Suppressor macrophage (primary cell): ENCODE results near the gene COL6A2.
"Not testable (repeated sequence)": the region's sequence is repeated elsewhere in the genome, so short reads cannot be mapped to it uniquely, and the experiment has no call there.

Experiments
- DNase-seq, 4 experiments: peaks; one replicate each; pipeline ENCODE4 v3.0.0-alpha.2; 2020 to 2022

COL6A2 gene

GRCh38 chr21:46095083-46095719 is 2.7 kb upstream of the COL6A2 start:
- DNase-seq = no peak

- no peak for DNase-seq
These were observed 1.9 kb upstream of the COL6A2 start for GRCh38 chr21:46095814-46096595.

- DNase-seq = no peak
These were observed 1.1 kb upstream of the COL6A2 start for GRCh38 chr21:46096596-46097335.

- DNase-seq = no peak
These were observed 610 bp downstream of the COL6A2 start for GRCh38 chr21:46098303-46099141.

- DNase-seq = no peak
These were observed 1.6 kb downstream of the COL6A2 start for GRCh38 chr21:46099476-46099875.

GRCh38 chr21:46100020-46100419 is 2.1 kb downstream of the COL6A2 start:
- DNase-seq = no peak

DNA sequence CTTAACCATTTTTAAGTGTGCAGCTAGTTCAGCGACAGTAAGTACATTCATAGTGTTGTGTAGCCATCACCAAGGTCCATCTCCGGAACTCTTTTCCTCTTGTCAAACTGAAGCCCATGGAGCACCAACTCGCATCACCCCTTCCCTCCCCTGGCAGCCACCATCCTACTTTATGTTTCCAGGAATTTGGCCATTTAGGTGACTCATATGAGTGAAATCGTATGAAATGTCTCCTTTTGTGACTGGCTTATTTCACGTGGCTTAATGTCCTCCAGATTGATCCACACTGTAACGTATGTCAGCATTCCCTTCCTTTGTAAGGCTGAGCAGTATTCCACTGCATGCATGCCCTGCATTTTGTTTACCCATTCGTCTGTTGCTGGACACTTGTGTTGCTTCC is 2.5 kb downstream of the COL6A2 start:
- DNase-seq = no peak

GRCh38 chr21:46100906-46101305 is 3.0 kb downstream of the COL6A2 start:
- DNase-seq = no peak

GRCh38 chr21:46104104-46104503 is 6.2 kb downstream of the COL6A2 start:
- no peak for DNase-seq

- not testable (repeated sequence) for DNase-seq
These were observed 9.5 kb downstream of the COL6A2 start for GRCh38 chr21:46107376-46107775.

GRCh38 chr21:46108827-46109312 is 11.0 kb downstream of the COL6A2 start:
- no peak for DNase-seq

- DNase-seq = no peak
These were observed 11.7 kb downstream of the COL6A2 start for GRCh38 chr21:46109313-46110221.

- DNase-seq = no peak
These were observed 12.7 kb downstream of the COL6A2 start for GRCh38 chr21:46110499-46111192.

GRCh38 chr21:46111193-46111571 is 13.3 kb downstream of the COL6A2 start:
- DNase-seq = no peak

DNA sequence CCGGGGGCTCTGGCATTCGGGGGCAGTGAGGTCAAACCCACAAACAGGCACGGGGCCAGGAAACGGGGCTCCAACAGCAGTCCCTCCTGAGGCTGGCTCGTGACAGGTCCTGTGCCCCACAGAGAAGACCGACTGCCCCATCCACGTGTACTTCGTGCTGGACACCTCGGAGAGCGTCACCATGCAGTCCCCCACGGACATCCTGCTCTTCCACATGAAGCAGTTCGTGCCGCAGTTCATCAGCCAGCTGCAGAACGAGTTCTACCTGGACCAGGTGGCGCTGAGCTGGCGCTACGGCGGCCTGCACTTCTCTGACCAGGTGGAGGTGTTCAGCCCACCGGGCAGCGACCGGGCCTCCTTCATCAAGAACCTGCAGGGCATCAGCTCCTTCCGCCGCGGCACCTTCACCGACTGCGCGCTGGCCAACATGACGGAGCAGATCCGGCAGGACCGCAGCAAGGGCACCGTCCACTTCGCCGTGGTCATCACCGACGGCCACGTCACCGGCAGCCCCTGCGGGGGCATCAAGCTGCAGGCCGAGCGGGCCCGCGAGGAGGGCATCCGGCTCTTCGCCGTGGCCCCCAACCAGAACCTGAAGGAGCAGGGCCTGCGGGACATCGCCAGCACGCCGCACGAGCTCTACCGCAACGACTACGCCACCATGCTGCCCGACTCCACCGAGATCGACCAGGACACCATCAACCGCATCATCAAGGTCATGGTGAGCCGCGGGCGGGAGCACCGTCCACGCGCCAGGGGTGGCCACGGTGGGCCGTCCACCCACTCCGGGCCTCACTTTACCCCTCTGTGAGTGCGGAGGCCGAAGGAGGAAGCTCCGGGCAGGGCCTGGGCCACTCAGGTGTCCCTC is 14.2 kb downstream of the COL6A2 start:
- DNase-seq = no peak

DNA sequence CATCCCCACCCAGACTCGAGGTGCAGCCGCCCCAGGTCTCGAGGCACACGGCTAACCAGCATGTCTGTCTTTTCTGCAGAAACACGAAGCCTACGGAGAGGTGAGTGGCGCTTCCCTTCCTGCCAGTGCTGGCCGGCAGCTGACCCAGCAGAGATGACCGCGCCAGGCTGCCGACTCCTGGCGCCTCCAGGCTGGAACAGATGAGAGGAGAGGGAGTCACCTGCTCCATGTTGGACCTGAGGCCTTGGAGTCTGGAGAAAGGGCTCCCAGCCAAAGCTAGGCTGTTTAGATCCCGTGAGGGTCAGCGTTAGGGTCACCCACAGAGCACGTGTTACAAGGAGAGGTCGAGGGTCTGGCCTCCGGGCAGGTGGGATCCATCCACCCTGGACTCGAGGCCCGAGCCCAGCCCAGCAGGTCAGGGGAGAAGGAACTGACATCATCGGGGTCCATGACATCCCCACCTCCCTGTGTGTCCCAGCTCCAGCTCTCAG is 14.9 kb downstream of the COL6A2 start:
- no peak for DNase-seq

GRCh38 chr21:46113497-46114176 is 15.7 kb downstream of the COL6A2 start:
- DNase-seq = no peak

DNA sequence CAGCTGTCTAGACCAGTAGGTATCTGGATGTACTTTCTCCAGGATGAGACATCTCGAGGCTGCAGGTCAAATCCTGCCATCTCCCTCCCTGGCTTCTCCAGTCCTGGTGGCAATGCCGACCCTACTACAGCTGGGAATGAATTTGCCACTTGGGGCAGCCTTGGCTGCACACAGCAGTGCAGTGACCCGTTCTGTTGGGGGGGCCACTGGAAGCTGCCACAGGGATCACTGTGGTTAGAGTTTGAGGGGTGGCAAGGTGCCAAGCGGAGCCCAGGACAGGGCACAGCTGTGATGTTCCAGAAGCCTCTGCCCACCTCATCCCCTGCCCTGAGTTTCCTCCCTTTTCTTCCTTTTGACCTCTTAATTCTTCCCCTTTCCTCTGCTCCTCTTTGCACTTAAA is 17.1 kb downstream of the COL6A2 start:
- no peak for DNase-seq
